ENCODE data around the gene TSPAN16. TPM values are rescaled to one million over a fixed set of nuclear protein-coding genes. Genes with fewer than 3 reads are reported as not detected.

TSPAN16 gene
- total and polyA plus RNA-seq, 2 of the 13 experiments (the other 11 are each of a cell fraction or from before 2014, with no cell fraction given), result not detected

DNA sequence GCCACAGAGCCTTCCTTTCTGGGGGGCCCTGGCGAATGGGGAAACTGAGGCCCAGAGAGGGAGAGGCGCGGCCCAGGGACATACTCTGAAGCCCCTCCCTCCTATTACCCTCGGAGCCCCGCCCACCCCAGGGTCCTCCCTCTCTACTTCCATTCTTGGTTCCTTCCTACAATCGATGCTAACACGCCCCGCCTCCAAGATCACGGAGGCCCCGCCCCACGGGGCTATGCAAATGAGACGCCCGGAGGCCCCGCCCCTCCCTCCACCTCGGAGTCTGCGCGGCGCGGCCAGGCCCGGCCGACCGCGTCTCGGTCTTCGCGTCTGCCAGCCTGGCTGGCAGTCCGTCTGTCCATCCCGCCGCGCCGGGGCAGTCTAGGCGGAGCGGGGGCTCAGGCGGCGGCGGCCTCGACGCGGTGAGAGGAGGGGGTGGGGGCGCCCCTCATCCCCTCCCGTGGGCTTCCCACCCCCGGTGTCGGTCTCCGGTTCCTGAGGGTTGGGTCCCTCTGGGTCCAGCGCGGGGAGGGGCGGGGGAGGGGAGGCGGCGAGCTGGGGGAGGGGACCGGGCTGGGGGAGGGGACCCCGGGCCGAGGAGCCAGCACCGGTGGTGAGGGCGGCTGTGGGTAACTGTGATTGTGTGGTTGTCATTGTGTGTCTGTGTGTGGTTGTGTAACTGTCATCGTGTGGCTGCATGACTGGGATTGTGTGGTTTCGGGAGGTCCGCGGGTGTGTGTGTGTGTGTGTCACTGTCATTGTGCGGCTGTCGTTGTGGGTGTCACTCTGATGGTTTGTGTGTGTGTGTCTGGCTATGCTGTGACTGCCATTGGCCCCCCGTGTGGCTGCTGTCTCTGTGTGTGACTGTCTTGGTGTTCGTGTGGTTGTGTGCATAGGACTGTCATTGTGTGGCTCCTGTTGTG, 59.5 kb downstream of the TSPAN16 start, which contains the start of gene PLPPR2 (continued):
- TF ChIP-seq ZFYVE20 (CRISPR knock-in tag; IDR thresholded peaks at IDR 0.05; ENCODE audit: borderline replicate concordance, low read depth) (no peak), HNRNPH1 (optimal IDR thresholded peaks at IDR 0.05; ENCODE audit: low read depth, low read length) (no peak), FLYWCH1 (CRISPR knock-in tag; IDR thresholded peaks at IDR 0.05) (no peak), ZKSCAN8 (CRISPR knock-in tag; IDR thresholded peaks at IDR 0.05; ENCODE audit: borderline replicate concordance) (no peak), HDAC2 (CRISPR knock-in tag; IDR thresholded peaks at IDR 0.05) (no peak), ZNF234 (CRISPR knock-in tag; conservative IDR thresholded peaks at IDR 0.05) (no peak), BCLAF1 (IDR thresholded peaks at IDR 0.05) (no peak), ZNF746 (CRISPR knock-in tag; IDR thresholded peaks at IDR 0.05) (no peak), KDM5B (CRISPR knock-in tag; IDR thresholded peaks at IDR 0.05; ENCODE audit: borderline replicate concordance) (no peak), ZKSCAN5 (CRISPR knock-in tag; IDR thresholded peaks at IDR 0.05) (no peak), PAF1 (CRISPR knock-in tag; IDR thresholded peaks at IDR 0.05) (no peak), AGO2 (optimal IDR thresholded peaks at IDR 0.05; ENCODE audit: low read depth, low read length) (peak; percentile 58), ZNF772 (CRISPR knock-in tag; IDR thresholded peaks at IDR 0.05) (no peak), ZMYM2 (CRISPR knock-in tag; IDR thresholded peaks at IDR 0.05) (no peak)
- TF ChIP-seq, protein P1, sequence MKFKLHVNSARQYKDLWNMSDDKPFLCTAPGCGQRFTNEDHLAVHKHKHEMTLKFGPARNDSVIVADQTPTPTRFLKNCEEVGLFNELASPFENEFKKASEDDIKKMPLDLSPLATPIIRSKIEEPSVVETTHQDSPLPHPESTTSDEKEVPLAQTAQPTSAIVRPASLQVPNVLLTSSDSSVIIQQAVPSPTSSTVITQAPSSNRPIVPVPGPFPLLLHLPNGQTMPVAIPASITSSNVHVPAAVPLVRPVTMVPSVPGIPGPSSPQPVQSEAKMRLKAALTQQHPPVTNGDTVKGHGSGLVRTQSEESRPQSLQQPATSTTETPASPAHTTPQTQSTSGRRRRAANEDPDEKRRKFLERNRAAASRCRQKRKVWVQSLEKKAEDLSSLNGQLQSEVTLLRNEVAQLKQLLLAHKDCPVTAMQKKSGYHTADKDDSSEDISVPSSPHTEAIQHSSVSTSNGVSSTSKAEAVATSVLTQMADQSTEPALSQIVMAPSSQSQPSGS (CRISPR knock-in tag; IDR thresholded peaks at IDR 0.05), result no peak
- TF ChIP-seq, protein P2, sequence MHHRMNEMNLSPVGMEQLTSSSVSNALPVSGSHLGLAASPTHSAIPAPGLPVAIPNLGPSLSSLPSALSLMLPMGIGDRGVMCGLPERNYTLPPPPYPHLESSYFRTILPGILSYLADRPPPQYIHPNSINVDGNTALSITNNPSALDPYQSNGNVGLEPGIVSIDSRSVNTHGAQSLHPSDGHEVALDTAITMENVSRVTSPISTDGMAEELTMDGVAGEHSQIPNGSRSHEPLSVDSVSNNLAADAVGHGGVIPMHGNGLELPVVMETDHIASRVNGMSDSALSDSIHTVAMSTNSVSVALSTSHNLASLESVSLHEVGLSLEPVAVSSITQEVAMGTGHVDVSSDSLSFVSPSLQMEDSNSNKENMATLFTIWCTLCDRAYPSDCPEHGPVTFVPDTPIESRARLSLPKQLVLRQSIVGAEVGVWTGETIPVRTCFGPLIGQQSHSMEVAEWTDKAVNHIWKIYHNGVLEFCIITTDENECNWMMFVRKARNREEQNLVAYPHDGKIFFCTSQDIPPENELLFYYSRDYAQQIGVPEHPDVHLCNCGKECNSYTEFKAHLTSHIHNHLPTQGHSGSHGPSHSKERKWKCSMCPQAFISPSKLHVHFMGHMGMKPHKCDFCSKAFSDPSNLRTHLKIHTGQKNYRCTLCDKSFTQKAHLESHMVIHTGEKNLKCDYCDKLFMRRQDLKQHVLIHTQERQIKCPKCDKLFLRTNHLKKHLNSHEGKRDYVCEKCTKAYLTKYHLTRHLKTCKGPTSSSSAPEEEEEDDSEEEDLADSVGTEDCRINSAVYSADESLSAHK (CRISPR knock-in tag; IDR thresholded peaks at IDR 0.05; ENCODE audit: borderline replicate concordance), result no peak
- TF ChIP-seq, protein P3, sequence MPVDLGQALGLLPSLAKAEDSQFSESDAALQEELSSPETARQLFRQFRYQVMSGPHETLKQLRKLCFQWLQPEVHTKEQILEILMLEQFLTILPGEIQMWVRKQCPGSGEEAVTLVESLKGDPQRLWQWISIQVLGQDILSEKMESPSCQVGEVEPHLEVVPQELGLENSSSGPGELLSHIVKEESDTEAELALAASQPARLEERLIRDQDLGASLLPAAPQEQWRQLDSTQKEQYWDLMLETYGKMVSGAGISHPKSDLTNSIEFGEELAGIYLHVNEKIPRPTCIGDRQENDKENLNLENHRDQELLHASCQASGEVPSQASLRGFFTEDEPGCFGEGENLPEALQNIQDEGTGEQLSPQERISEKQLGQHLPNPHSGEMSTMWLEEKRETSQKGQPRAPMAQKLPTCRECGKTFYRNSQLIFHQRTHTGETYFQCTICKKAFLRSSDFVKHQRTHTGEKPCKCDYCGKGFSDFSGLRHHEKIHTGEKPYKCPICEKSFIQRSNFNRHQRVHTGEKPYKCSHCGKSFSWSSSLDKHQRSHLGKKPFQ (CRISPR knock-in tag; IDR thresholded peaks at IDR 0.05; ENCODE audit: insufficient replicate concordance), result no peak
- TF ChIP-seq, protein P4, sequence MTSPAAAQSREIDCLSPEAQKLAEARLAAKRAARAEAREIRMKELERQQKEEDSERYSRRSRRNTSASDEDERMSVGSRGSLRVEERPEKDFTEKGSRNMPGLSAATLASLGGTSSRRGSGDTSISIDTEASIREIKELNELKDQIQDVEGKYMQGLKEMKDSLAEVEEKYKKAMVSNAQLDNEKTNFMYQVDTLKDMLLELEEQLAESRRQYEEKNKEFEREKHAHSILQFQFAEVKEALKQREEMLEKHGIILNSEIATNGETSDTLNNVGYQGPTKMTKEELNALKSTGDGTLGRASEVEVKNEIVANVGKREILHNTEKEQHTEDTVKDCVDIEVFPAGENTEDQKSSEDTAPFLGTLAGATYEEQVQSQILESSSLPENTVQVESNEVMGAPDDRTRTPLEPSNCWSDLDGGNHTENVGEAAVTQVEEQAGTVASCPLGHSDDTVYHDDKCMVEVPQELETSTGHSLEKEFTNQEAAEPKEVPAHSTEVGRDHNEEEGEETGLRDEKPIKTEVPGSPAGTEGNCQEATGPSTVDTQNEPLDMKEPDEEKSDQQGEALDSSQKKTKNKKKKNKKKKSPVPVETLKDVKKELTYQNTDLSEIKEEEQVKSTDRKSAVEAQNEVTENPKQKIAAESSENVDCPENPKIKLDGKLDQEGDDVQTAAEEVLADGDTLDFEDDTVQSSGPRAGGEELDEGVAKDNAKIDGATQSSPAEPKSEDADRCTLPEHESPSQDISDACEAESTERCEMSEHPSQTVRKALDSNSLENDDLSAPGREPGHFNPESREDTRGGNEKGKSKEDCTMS (CRISPR knock-in tag; conservative IDR thresholded peaks at IDR 0.05), result no peak
